ENCODE results near the gene KIF26A.
A peak's percentile ranks its signal among the peaks of the same experiment; 100 is the strongest.

KIF26A gene

DNA sequence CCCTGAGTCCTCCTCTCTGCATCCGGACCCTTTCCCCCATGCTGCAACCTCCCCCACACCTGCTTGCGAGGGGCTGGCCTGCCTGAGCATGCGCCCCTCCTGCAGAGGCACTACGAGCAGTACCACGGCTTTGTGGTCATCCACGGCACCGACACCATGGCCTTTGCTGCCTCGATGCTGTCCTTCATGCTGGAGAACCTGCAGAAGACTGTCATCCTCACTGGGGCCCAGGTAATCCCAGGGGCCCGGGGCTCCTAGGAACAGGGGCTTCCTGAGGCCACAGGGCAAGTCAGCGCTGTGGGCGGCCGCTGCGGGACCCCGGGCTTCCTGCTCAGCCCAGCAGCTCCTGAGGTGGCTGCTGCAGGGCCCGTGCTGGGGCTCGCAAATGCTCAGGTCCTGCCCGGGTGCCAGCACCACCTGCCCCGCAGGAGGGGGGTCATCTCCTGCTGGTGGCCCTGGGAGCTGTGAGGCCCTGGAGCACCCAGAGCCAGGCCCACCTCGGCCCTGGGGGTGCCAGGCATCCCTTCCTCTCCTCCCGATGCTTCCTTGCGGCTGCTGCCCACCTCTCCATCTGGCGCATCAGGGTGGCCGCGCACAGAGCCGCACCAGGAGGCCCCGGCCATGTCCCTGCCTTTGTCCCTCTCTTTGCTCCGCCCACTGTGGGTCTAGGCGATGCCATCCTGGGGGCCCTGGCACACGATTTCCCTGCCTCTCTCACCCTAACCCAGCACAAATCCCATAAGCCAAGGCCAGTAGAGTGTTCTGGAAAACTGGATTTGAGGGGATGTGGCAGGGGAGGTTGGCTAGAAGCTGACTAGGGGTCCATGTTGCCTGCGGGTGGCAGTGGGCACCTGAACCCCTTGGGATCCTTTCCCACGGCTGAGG is 42.7 kb upstream of the KIF26A start:
- peaks cover 18 to 22% of the 10 kb centered on the region in 2 donors for H3K4me1 ChIP-seq (ENCODE audit: control insufficient read depth in 2 of 2, insufficient read depth in 2 of 2, low read length in 2 of 2)
- H3K9ac ChIP-seq (ENCODE audit: low read depth in 1 of 2, low read length in 2 of 2), result no peak overlapping the region
- H3K27ac ChIP-seq (ENCODE audit: low read depth in 2 of 2, low read length in 2 of 2), result no peak overlapping the region
- no peaks in the 10 kb centered on the region for H3K36me3 ChIP-seq (ENCODE audit: control insufficient read depth in 2 of 2, insufficient read depth in 2 of 2, low read length in 2 of 2)
- no peaks in the 10 kb centered on the region for H3K9me3 ChIP-seq (ENCODE audit: control insufficient read depth in 2 of 2, low read length in 2 of 2)
- H3K27me3 ChIP-seq (ENCODE audit: control insufficient read depth in 2 of 2, insufficient read depth in 2 of 2, low read length in 2 of 2), result no peaks in the 10 kb centered on the region
- H3K4me3 ChIP-seq (ENCODE audit: low read length in 2 of 2), result no peak overlapping the region

DNA sequence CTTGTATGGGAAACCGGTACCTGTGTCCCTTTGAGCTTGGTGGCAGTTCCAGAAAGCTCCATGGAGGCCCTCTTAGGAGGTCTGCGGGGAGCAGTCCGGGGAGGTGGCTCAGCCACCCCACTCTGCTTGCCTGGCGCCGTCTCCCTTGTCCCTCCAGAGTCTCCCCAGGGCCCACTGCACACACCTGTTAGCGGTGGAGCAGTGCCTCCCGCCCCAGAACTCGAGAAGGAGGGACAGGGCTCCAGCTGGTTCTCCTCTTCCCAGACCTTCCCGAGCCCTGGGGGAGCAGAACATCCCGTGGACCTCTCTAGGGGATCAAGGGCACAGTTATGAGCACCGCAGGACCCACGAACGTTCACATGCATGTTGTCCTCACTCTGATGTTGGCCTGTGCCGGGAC is 42.1 kb upstream of the KIF26A start:
- H3K36me3 ChIP-seq (ENCODE audit: control insufficient read depth in 2 of 2, insufficient read depth in 2 of 2, low read length in 2 of 2), result no peaks in the 10 kb centered on the region

DNA sequence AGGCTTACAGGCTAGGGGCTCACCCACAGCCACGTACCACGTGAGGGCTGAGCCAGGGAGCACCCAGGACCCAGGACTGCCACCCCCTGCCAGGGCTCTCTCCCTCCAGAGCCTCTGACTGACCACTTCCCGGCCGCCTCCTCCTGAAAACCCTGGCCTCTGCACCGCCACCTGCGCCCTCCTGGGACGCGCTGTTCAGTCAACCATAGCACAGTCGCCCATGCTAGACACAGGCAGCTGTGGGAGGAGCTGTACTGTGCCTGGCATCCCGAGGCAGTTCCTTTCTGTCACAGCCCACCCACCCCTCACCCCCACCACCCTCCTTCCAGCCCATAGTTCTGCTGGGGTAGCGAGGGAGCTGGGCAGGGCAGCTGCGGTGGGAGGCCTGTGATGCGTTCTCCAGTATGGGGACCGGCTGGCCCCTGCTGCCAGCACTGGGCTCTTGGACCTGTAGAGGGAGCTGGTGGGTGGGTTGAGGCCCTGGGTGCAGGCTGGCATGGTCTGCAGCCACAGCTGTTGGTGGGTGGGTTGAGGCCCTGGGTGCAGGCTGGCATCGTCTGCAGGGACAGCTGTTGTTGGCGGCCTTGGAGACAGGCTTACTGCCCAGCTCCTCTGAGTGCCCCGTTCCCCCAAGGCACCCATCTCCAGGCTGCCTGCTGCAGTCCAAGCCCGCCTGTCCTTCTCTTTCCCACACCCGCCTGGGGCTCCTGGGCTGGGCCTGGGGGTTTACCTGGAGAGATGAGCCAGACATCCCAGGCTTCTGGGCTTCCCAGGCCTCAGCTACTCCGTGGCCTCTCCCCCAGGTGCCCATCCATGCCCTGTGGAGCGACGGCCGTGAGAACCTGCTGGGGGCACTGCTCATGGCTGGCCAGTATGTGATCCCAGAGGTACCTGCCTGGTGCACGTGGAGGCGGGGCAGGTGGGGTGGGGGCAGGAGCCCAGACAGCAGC is 41.4 kb upstream of the KIF26A start:
- H3K36me3 ChIP-seq (ENCODE audit: control insufficient read depth in 2 of 2, insufficient read depth in 2 of 2, low read length in 2 of 2), result no peaks in the 10 kb centered on the region
- no peaks in the 10 kb centered on the region for H3K27me3 ChIP-seq (ENCODE audit: control insufficient read depth in 2 of 2, insufficient read depth in 2 of 2, low read length in 2 of 2)
- H3K4me1 ChIP-seq (ENCODE audit: control insufficient read depth in 2 of 2, insufficient read depth in 2 of 2, low read length in 2 of 2), result peaks cover 23 to 31% of the 10 kb centered on the region in 2 donors
- H3K27ac ChIP-seq (ENCODE audit: low read depth in 2 of 2, low read length in 2 of 2), result no peak overlapping the region
- no peak overlapping the region for H3K9ac ChIP-seq (ENCODE audit: low read depth in 1 of 2, low read length in 2 of 2)
- no peak overlapping the region for H3K4me3 ChIP-seq (ENCODE audit: low read length in 2 of 2)
- H3K9me3 ChIP-seq (ENCODE audit: control insufficient read depth in 2 of 2, low read length in 2 of 2), result no peaks in the 10 kb centered on the region

More for the DNA sequence above, 42.1 kb upstream of the KIF26A start:
- Histone ChIP-seq H3K4me3 (ENCODE audit: low read length in 2 of 2) (no peak overlapping the region), H3K9ac (ENCODE audit: low read depth in 1 of 2, low read length in 2 of 2) (no peak overlapping the region), H3K27me3 (ENCODE audit: control insufficient read depth in 2 of 2, insufficient read depth in 2 of 2, low read length in 2 of 2) (no peaks in the 10 kb centered on the region), H3K9me3 (ENCODE audit: control insufficient read depth in 2 of 2, low read length in 2 of 2) (no peaks in the 10 kb centered on the region), H3K27ac (ENCODE audit: low read depth in 2 of 2, low read length in 2 of 2) (no peak overlapping the region), H3K4me1 (ENCODE audit: control insufficient read depth in 2 of 2, insufficient read depth in 2 of 2, low read length in 2 of 2) (peaks cover 23 to 26% of the 10 kb centered on the region in 2 donors)

DNA sequence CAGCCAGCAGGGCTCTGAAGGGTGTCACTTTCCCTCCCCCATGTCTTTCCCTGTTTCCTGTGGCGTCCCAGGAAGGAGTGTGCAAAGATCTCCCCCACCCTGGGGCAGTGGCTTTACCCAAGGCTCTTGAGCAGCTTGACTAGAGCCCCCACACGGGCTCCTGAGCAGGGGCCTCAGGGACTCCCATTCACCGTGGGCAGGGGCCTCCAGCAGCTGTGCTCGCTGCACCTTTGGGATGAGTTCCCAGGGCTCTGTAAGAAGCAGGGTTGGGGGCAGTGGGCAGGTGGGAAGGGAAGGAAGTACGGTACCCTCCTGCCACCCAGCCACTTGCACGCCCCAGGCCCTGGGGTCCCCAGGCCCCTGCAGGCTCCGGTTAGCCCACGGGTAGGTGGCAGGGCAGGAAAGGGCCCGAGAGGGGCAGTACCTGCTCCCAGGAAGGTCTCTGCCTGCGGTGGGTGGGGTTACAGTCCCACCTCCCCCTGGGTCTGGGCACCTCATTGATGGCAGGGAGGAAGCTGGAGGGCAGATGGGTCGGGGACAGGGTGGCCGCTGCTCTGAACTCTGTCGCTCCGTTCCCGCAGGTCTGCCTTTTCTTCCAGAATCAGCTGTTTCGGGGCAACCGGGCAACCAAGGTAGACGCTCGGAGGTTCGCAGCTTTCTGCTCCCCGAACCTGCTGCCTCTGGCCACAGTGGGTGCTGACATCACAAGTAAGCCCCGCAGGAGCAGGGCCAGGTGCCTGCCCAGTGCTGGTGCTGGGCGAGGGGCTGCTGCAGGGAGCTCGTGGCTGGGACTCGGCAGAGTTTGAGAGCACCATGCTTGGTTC is 39.9 kb upstream of the KIF26A start:
- Histone ChIP-seq H3K9me3 (ENCODE audit: control insufficient read depth in 2 of 2, low read length in 2 of 2) (no peaks in the 10 kb centered on the region), H3K27ac (ENCODE audit: low read depth in 2 of 2, low read length in 2 of 2) (no peak overlapping the region), H3K9ac (ENCODE audit: low read depth in 1 of 2, low read length in 2 of 2) (no peak overlapping the region), H3K36me3 (ENCODE audit: control insufficient read depth in 2 of 2, insufficient read depth in 2 of 2, low read length in 2 of 2) (no peaks in the 10 kb centered on the region), H3K27me3 (ENCODE audit: control insufficient read depth in 2 of 2, insufficient read depth in 2 of 2, low read length in 2 of 2) (no peaks in the 10 kb centered on the region), H3K4me3 (ENCODE audit: low read length in 2 of 2) (no peak overlapping the region), H3K4me1 (ENCODE audit: control insufficient read depth in 2 of 2, insufficient read depth in 2 of 2, low read length in 2 of 2) (peaks cover 25 to 31% of the 10 kb centered on the region in 2 donors)

DNA sequence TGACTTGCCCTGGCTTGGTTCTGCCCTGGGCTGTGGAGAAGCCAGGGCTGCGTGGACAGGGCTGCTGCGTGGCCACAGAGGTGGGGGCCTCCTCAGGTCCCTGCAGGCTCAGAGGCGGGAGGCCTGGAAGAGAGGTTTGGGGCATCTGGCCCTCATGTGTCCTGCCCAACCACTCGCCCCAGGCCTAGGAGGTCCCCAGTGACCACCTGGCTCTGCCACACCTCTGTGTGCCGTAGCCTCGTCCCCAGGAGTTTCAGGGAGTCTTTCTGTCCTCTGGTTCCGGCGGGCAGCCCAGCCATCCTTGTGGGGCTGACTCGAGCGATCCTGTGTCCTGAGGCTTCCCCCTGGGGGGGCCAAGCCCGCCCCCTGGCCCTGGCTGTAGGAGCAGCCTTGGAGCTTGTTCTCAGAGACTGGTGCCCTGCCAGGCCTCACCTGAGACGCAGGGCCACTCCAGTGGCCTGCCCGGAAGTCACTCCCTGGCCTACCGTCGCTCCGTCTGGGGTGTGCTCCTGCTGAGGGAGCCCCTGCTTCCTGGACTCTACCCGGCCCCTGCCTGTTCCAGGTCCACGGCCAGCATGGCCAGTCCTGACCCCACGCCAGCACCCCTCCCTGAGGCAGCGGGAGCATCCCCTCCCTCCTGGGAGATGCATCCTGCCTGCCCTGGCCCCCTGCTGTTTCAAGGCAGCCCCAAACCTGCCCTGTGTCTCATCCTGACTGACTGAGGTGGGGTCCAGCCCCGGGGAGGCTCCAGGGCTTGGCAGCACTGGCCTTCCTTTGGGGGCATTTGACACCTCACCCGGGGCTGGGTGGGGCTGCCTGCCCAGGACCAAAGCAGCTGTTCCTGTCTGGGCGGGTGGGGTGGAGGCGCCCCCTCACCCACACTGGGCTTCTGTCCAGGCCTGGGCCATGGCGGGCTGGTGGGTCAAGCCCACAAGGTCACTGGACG is 39.0 kb upstream of the KIF26A start:
- no peaks in the 10 kb centered on the region for H3K9me3 ChIP-seq (ENCODE audit: control insufficient read depth in 2 of 2, low read length in 2 of 2)
- peaks cover 21 to 30% of the 10 kb centered on the region in 2 donors for H3K4me1 ChIP-seq (ENCODE audit: control insufficient read depth in 2 of 2, insufficient read depth in 2 of 2, low read length in 2 of 2)
- no peak overlapping the region for H3K27ac ChIP-seq (ENCODE audit: low read depth in 2 of 2, low read length in 2 of 2)
- no peaks in the 10 kb centered on the region for H3K36me3 ChIP-seq (ENCODE audit: control insufficient read depth in 2 of 2, insufficient read depth in 2 of 2, low read length in 2 of 2)
- H3K9ac ChIP-seq (ENCODE audit: low read depth in 1 of 2, low read length in 2 of 2), result peak overlapping the region in 1 of 2 donors; percentile 38
- H3K27me3 ChIP-seq (ENCODE audit: control insufficient read depth in 2 of 2, insufficient read depth in 2 of 2, low read length in 2 of 2), result no peaks in the 10 kb centered on the region
- H3K4me3 ChIP-seq (ENCODE audit: low read length in 2 of 2), result no peak overlapping the region

DNA sequence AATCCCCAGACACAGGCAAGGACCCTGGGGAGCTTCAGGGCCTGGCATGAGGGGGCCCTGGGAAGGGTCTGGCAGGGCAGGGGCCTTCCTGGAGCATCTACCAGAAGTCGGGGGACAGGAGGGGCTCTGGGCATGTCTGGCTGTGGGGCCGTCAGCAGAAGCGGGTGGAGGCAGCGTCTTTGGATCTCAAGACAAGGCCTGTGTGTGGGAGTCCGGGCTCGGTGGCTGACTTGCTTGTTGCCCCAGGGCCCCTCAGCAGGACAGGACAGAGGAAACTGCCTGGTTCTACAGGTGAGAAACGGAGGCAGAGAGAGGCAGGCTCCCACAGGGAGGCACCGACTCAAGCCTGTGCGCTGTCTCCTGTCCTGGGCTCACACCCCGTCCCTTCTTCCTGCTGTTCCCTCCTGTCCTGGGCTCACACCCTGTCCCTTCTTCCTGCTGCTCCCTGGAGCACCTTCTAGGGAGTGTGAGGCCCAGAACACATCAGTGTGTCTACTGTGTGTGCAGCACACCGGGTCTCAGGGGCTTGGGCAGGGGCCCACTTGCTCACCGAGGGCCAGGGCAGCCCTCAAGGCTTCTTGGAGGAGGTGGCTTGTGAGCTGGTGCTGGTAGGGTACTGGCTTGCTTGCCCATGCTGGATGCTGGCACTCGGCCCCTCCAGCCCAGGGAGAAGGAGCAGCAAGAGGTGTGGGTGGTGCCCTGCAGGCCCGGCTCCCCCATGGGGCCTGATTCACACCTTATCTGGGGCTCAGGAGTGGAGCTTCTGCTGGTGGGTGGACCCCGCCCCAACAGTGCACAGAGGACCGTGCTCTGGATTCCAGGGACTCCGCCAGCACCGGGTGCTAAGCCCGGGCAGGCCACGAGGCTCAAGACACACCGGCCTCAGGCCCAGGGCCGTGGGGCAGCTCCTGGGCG is 38.0 kb upstream of the KIF26A start:
- Histone ChIP-seq H3K27ac (ENCODE audit: low read depth in 2 of 2, low read length in 2 of 2) (peak overlapping the region; percentile 48 to 60), H3K9me3 (ENCODE audit: control insufficient read depth in 2 of 2, low read length in 2 of 2) (no peaks in the 10 kb centered on the region), H3K4me1 (ENCODE audit: control insufficient read depth in 2 of 2, insufficient read depth in 2 of 2, low read length in 2 of 2) (peaks cover 23 to 38% of the 10 kb centered on the region in 2 donors), H3K27me3 (ENCODE audit: control insufficient read depth in 2 of 2, insufficient read depth in 2 of 2, low read length in 2 of 2) (no peaks in the 10 kb centered on the region), H3K36me3 (ENCODE audit: control insufficient read depth in 2 of 2, insufficient read depth in 2 of 2, low read length in 2 of 2) (no peaks in the 10 kb centered on the region), H3K4me3 (ENCODE audit: low read length in 2 of 2) (peak overlapping the region in 1 of 2 donors; percentile 10), H3K9ac (ENCODE audit: low read depth in 1 of 2, low read length in 2 of 2) (peak overlapping the region; percentile 6 to 48)

DNA sequence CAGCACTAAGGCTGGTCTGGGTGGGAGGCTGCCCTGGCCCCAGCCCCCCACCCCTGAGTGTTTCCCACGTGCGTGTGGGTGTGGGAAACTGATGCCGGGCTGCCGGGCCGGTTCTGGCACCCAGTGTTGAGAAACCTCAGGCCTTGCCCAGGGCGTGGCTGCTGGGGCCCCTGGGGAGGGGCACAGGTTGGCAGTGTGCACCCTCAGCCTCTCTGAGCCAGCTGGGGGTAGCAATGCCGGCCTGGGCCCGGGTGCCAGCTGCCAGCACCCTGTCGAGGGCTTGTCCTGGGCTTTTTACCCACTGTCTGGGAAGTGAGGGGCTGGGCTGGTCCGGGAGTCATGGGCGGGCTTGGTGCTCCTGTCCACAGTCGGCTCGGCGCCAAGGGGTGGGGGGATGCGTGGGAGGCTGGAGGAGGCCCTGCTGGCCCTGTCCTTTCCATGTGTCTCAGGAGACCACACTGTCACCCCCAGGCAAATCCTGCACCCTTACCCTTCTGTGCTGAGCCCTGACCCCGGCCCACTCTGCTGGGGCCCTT is 37.2 kb upstream of the KIF26A start:
- Histone ChIP-seq H3K36me3 (ENCODE audit: control insufficient read depth in 2 of 2, insufficient read depth in 2 of 2, low read length in 2 of 2) (no peaks in the 10 kb centered on the region), H3K4me3 (ENCODE audit: low read length in 2 of 2) (no peak overlapping the region), H3K9ac (ENCODE audit: low read depth in 1 of 2, low read length in 2 of 2) (no peak overlapping the region), H3K27me3 (ENCODE audit: control insufficient read depth in 2 of 2, insufficient read depth in 2 of 2, low read length in 2 of 2) (no peaks in the 10 kb centered on the region), H3K27ac (ENCODE audit: low read depth in 2 of 2, low read length in 2 of 2) (peak overlapping the region; percentile 48 to 60), H3K4me1 (ENCODE audit: control insufficient read depth in 2 of 2, insufficient read depth in 2 of 2, low read length in 2 of 2) (peaks cover 30 to 46% of the 10 kb centered on the region in 2 donors), H3K9me3 (ENCODE audit: control insufficient read depth in 2 of 2, low read length in 2 of 2) (no peaks in the 10 kb centered on the region)

DNA sequence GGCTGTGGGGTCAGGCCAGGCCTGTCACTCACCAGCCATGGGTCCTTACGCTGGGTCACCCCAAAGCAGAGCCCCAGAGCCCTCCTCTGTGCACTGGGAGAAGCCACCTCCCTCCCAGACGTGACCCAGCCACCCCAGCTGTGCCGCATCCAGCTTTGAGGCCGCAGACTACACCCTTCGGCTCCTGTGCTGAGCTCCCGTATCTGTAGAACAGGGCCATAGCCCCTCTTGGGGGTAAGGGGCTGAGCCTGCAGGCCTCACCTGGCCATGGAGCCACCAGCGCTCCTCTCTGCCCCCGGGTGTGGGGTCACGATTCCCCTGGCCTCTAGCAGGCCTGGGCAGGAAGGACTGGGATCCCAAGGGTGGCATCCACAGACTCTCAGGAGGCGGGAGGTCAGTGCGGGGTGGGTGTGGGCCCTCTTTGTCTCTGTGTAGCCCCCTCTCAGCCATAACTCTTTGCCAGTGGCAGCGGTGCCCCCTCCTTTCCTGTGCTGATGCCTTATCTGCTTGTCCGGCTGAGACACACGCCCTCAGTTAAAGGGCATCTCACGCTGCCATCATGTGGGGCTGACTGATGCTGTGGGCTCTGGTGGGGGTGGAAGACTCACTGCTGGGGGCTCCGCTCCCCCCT is 36.6 kb upstream of the KIF26A start:
- no peaks in the 10 kb centered on the region for H3K9me3 ChIP-seq (ENCODE audit: control insufficient read depth in 2 of 2, low read length in 2 of 2)
- no peak overlapping the region for H3K27ac ChIP-seq (ENCODE audit: low read depth in 2 of 2, low read length in 2 of 2)

More for the DNA sequence above, 36.6 kb upstream of the KIF26A start:
- H3K27me3 ChIP-seq (ENCODE audit: control insufficient read depth in 2 of 2, insufficient read depth in 2 of 2, low read length in 2 of 2), result no peaks in the 10 kb centered on the region
- no peaks in the 10 kb centered on the region for H3K36me3 ChIP-seq (ENCODE audit: control insufficient read depth in 2 of 2, insufficient read depth in 2 of 2, low read length in 2 of 2)
- H3K9ac ChIP-seq (ENCODE audit: low read depth in 1 of 2, low read length in 2 of 2), result no peak overlapping the region
- H3K4me3 ChIP-seq (ENCODE audit: low read length in 2 of 2), result no peak overlapping the region
- peaks cover 33 to 49% of the 10 kb centered on the region in 2 donors for H3K4me1 ChIP-seq (ENCODE audit: control insufficient read depth in 2 of 2, insufficient read depth in 2 of 2, low read length in 2 of 2)
